HepG2 (cell line): Measurements from ENCODE around the gene DYSF. TPM values are rescaled to one million over a fixed set of nuclear protein-coding genes. Genes with fewer than 3 reads are reported as not detected.

Source experiments
- ATAC-seq: fragments of 200-7000 bp; cut with Tn5 transposase; 3 replicates; pipeline ENCODE4 v1.9.1; 2020; ENCODE audit warnings: mild to moderate bottlenecking, moderate library complexity
- BruUV-seq: library from RNA; stranded (reverse); fragments of 400-500 nt; replicated peaks from 2 replicates; lab custom pipeline; 2021; lab: Mats Ljungman, UMichigan
- CTCF ChIA-PET: fragments of 300-600 bp; formaldehyde crosslinking; extraction: SDS; loops from one replicate; lab custom pipeline; 2021; ENCODE audit warnings: low total read pairs, inconsistent platforms, low intra/inter-chr PET ratio; lab: Yijun Ruan, JAX
- POLR2A ChIA-PET: fragments of 350-600 bp; sonication (Branson Sonifier 250); formaldehyde crosslinking; loops from one replicate; lab custom pipeline; 2020; ENCODE audit warnings: antibody characterized with exemption, inconsistent platforms; lab: Yijun Ruan, JAX
- DNase-seq: peaks from one replicate; pipeline ENCODE4 v3.0.0-alpha.2; 2015; ENCODE audit warnings: low spot score
- FAIRE-seq: peaks from 3 replicates; lab custom pipeline; 2011; peaks lifted over from hg19 to GRCh38; lab: Jason Lieb, UNC
- H2AFZ ChIP-seq: one replicate; pipeline ENCODE4 v1.6.1; 2011; ENCODE audit warnings: low read length, inconsistent platforms
- H3K27ac ChIP-seq: fragments of 300-600 bp; 3 replicates; pipeline ENCODE4 v1.8.0; 2011; ENCODE audit warnings: mixed run types, mild to moderate bottlenecking, mixed read lengths, low read length, inconsistent platforms; ENCODE audit not compliant: insufficient read depth; ENCODE audit errors: extremely low read length
- H3K27me3 ChIP-seq, 2 experiments: fragments of 200-600 bp in 1 of 2; 2 replicates in 1 of 2; 3 replicates in 1 of 2; pipeline versions ENCODE4 v1.6.0 to v1.8.0; 2011; ENCODE audit warnings: low read length in 2 of 2, mild to moderate bottlenecking in 2 of 2, moderate library complexity in 2 of 2, inconsistent platforms in 1 of 2; ENCODE audit not compliant: insufficient read depth in 2 of 2, control insufficient read depth in 1 of 2
- H3K36me3 ChIP-seq, 2 experiments: fragments of 200-600 bp in 1 of 2; replicated peaks in 1 of 2; 2 replicates in 1 of 2; 3 replicates in 1 of 2; pipeline versions ENCODE4 v1.5.1 to v1.8.0; 2011; ENCODE audit warnings: low read length in 2 of 2, inconsistent platforms in 1 of 2; ENCODE audit not compliant: insufficient read depth in 2 of 2, control insufficient read depth in 1 of 2
- H3K4me1 ChIP-seq: 2 replicates; pipeline ENCODE4 v1.5.1; 2012; ENCODE audit warnings: low read length, inconsistent platforms; ENCODE audit not compliant: insufficient read depth
- H3K4me2 ChIP-seq: 2 replicates; pipeline ENCODE4 v1.6.0; 2011; ENCODE audit warnings: low read depth, low read length, inconsistent platforms
- H3K4me3 ChIP-seq, 3 experiments: fragments of 200-600 bp in 1 of 3; sonication (generic), shearing (Covaris generic) in 1 of 3; replicated peaks in 1 of 3; 2 replicates each; pipeline ENCODE4 v1.5.1; 2011 to 2016; ENCODE audit warnings: low read length in 3 of 3, inconsistent platforms in 2 of 3, low read depth in 2 of 3, mild to moderate bottlenecking in 2 of 3, control low read depth in 1 of 3, mixed read lengths in 1 of 3; ENCODE audit not compliant: insufficient read depth in 1 of 3
- H3K79me2 ChIP-seq: one replicate; pipeline ENCODE4 v1.6.1; 2011; ENCODE audit warnings: low read length, inconsistent platforms; ENCODE audit not compliant: insufficient read depth
- H3K9ac ChIP-seq: 2 replicates; pipeline ENCODE4 v1.6.0; 2011; ENCODE audit warnings: mild to moderate bottlenecking, low read depth, low read length, inconsistent platforms; ENCODE audit not compliant: insufficient read depth
- H3K9me3 ChIP-seq: 2 replicates; pipeline ENCODE4 v1.5.1; 2012; ENCODE audit warnings: mild to moderate bottlenecking, low read length
- H4K20me1 ChIP-seq: 2 replicates; pipeline ENCODE4 v1.6.0; 2011; ENCODE audit warnings: inconsistent platforms, mild to moderate bottlenecking, low read length, moderate library complexity; ENCODE audit not compliant: insufficient read depth
- KDM5B ChIP-seq: sonication (generic); formaldehyde crosslinking; IDR thresholded peaks from 2 replicates; pipeline ENCODE4 v1.4.0; 2020; ENCODE audit warnings: missing genetic modification reagents, mild to moderate bottlenecking, borderline replicate concordance
- MBNL3 ChIP-seq: fragments of 250-450 bp; sonication (Bioruptor Pico); conservative IDR thresholded peaks from 2 replicates; pipeline ENCODE4 v1.8.0; 2022; ENCODE audit warnings: mild to moderate bottlenecking, inconsistent platforms
- MTA3 ChIP-seq: sonication (generic); formaldehyde crosslinking; IDR thresholded peaks from 2 replicates; pipeline ENCODE4 v1.4.0; 2020; ENCODE audit warnings: missing genetic modification reagents
- NKX3-1 ChIP-seq: sonication (generic); formaldehyde crosslinking; IDR thresholded peaks from 2 replicates; pipeline ENCODE4 v1.5.0; 2020; ENCODE audit warnings: missing genetic modification reagents
- PHF8 ChIP-seq: sonication (generic); formaldehyde crosslinking; IDR thresholded peaks from 2 replicates; pipeline ENCODE4 v1.5.0; 2020; ENCODE audit warnings: missing genetic modification reagents
- RBAK ChIP-seq: sonication (generic); formaldehyde crosslinking; IDR thresholded peaks from 2 replicates; pipeline ENCODE4 v1.5.1; 2020; ENCODE audit warnings: mild to moderate bottlenecking, missing genetic modification reagents
- TBP ChIP-seq: sonication (generic); formaldehyde crosslinking; IDR thresholded peaks from 2 replicates; pipeline ENCODE4 v1.5.0; 2020; ENCODE audit warnings: missing genetic modification reagents
- ZNF12 ChIP-seq: sonication (generic); formaldehyde crosslinking; IDR thresholded peaks from 2 replicates; pipeline ENCODE4 v1.5.0; 2020; ENCODE audit warnings: missing genetic modification reagents
- WGBS: methylation state at CpG from one replicate; pipeline ENCODE4 v1.1.6; 2017; ENCODE audit warnings: low lambda C conversion rate; 5-methylcytosine and 5-hydroxymethylcytosine counted together
- in situ Hi-C: cut with HindIII; loops from 2 replicates; pipeline ENCODE4 v1.10.0; 2017; ENCODE audit warnings: low pct_unique_long_range_greater_than_20kb; ENCODE audit not compliant: extremely low pct_ligation_motif_present
- intact Hi-C: fragments of 100-400 bp; cut with micrococcal nuclease; formaldehyde crosslinking; loops from one replicate; pipeline ENCODE4 v1.10.0; 2022; ENCODE audit not compliant: unreplicated experiment
- polyA plus RNA-seq, 8 experiments: library from polyadenylated mRNA; depleted of rRNA in 3 of 8; stranded (reverse) in 7 of 8; unstranded in 1 of 8; fragments of >200 nt; fragmentation: Illumina TruSeq in 4 of 8; extraction: Trizol in 4 of 8; gene quantifications; 2 replicates each; pipeline versions ENCODE4 v1.2.1 to v1.2.3, GENCODE V29; 2011 to 2016; ENCODE audit warnings: low read depth in 4 of 8, missing spikeins in 1 of 8, mixed read lengths in 1 of 8; ENCODE audit not compliant: insufficient read depth in 1 of 8
- total RNA-seq, 5 experiments: library from RNA; depleted of rRNA; stranded (reverse); fragments of >200 nt; fragmentation: Illumina TruSeq; extraction: Trizol; gene quantifications; 2 replicates each; pipeline ENCODE4 v1.2.3, GENCODE V29; 2016; ENCODE audit warnings: low read depth in 1 of 5
- TF ChIP-seq, protein P1 (sequence below): sonication (generic); formaldehyde crosslinking; IDR thresholded peaks from 2 replicates; pipeline ENCODE4 v1.4.0; 2020; ENCODE audit warnings: missing genetic modification reagents

Gene DYSF
- total and polyA plus RNA-seq, 2 of the 13 experiments (the other 11 are each of a cell fraction or from before 2014, with no cell fraction given): 0.15 to 2.4 TPM

GRCh38 chr2:71683666-71684065, 230.3 kb downstream of the DYSF start:
- Histone ChIP-seq H3K4me2 (no peak overlapping the region), H3K27me3 (peaks cover 0 to 2% of the 10 kb centered on the region in 2 experiments; a peak in 1 of 5 replicates), H2AFZ (no peak overlapping the region), H3K4me1 (no peaks in the 10 kb centered on the region), H3K9me3 (no peaks in the 10 kb centered on the region), H4K20me1 (no peaks in the 10 kb centered on the region), H3K9ac (no peak overlapping the region), H3K79me2 (no peaks in the 10 kb centered on the region), H3K36me3 (no peaks in the 10 kb centered on the region), H3K4me3 (no peak overlapping the region), H3K27ac (no peak overlapping the region)
- in situ Hi-C loops: no loop called here
- intact Hi-C loops: no loop called here
- 47% methylated on average over 1 of the region's 1 CpG for WGBS
- TF ChIP-seq RBAK (no peak), ZNF12 (no peak), MTA3 (CRISPR knock-in tag) (no peak), KDM5B (CRISPR knock-in tag) (no peak), MBNL3 (CRISPR knock-in tag) (no peak), PHF8 (CRISPR knock-in tag) (no peak), NKX3-1 (CRISPR knock-in tag) (no peak), TBP (no peak)
- TF ChIP-seq, protein P1, sequence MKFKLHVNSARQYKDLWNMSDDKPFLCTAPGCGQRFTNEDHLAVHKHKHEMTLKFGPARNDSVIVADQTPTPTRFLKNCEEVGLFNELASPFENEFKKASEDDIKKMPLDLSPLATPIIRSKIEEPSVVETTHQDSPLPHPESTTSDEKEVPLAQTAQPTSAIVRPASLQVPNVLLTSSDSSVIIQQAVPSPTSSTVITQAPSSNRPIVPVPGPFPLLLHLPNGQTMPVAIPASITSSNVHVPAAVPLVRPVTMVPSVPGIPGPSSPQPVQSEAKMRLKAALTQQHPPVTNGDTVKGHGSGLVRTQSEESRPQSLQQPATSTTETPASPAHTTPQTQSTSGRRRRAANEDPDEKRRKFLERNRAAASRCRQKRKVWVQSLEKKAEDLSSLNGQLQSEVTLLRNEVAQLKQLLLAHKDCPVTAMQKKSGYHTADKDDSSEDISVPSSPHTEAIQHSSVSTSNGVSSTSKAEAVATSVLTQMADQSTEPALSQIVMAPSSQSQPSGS (CRISPR knock-in tag): no peak
- POLR2A ChIA-PET: no interaction called here
- CTCF ChIA-PET: no interaction called here
- FAIRE-seq (no peak), DNase-seq (no peak), ATAC-seq (no peak)
- no TSS peak for BruUV-seq
